Measurements from ENCODE around the gene HIKESHI. TPM values are rescaled to one million over a fixed set of nuclear protein-coding genes. Genes with fewer than 3 reads are reported as not detected.
"Not testable (repeated sequence)": the region's sequence is repeated elsewhere in the genome, so short reads cannot be mapped to it uniquely, and the experiment has no call there.

The HIKESHI gene
- total RNA-seq, 2 experiments from 2014 or later, result 52.9 to 57.0 TPM

- Mint-ChIP-seq H3K36me3 (peaks cover 63% of the 10 kb centered on the region), H3K27ac (no peak overlapping the region), H3K4me3 (no peak overlapping the region), H3K27me3 (no peaks in the 10 kb centered on the region), H3K9me3 (peaks cover 2% of the 10 kb centered on the region), H3K4me1 (peaks cover 22% of the 10 kb centered on the region)
- DNase-seq, result no peak
Observed at GRCh38 chr11:86341382-86341781, 39.3 kb downstream of the HIKESHI start.

- Mint-ChIP-seq H3K27me3 (no peaks in the 10 kb centered on the region), H3K4me3 (no peak overlapping the region), H3K27ac (no peak overlapping the region), H3K4me1 (peaks cover 21% of the 10 kb centered on the region), H3K36me3 (peaks cover 23% of the 10 kb centered on the region), H3K9me3 (no peaks in the 10 kb centered on the region)
- no peak for DNase-seq
Observed at GRCh38 chr11:86346513-86346912, 44.5 kb downstream of the HIKESHI start.

- no peak overlapping the region for H3K27ac Mint-ChIP-seq
- no peak overlapping the region for H3K4me3 Mint-ChIP-seq
- no peaks in the 10 kb centered on the region for H3K4me1 Mint-ChIP-seq
- H3K27me3 Mint-ChIP-seq, result no peaks in the 10 kb centered on the region
- H3K36me3 Mint-ChIP-seq, result peaks cover 3% of the 10 kb centered on the region
- no peaks in the 10 kb centered on the region for H3K9me3 Mint-ChIP-seq
- no peak for DNase-seq
Observed at GRCh38 chr11:86355256-86355655, 53.2 kb downstream of the HIKESHI start.

- H3K36me3 Mint-ChIP-seq, H3K9me3 Mint-ChIP-seq, DNase-seq, H3K4me3 Mint-ChIP-seq, H3K4me1 Mint-ChIP-seq, H3K27me3 Mint-ChIP-seq, H3K27ac Mint-ChIP-seq: not testable (repeated sequence)
Observed at GRCh38 chr11:86357412-86357811, 55.4 kb downstream of the HIKESHI start.

- no peaks in the 10 kb centered on the region for H3K27me3 Mint-ChIP-seq
- no peak overlapping the region for H3K27ac Mint-ChIP-seq
- H3K4me1 Mint-ChIP-seq, result no peaks in the 10 kb centered on the region
- peaks cover 6% of the 10 kb centered on the region for H3K9me3 Mint-ChIP-seq
- DNase-seq, result no peak
- H3K36me3 Mint-ChIP-seq, result no peaks in the 10 kb centered on the region
- H3K4me3 Mint-ChIP-seq, result no peak overlapping the region
Observed at GRCh38 chr11:86358720-86359119, 56.7 kb downstream of the HIKESHI start.

GRCh38 chr11:86360775-86361395 lies 58.8 kb downstream of the HIKESHI start:
- Mint-ChIP-seq H3K27ac (no peak overlapping the region), H3K36me3 (no peaks in the 10 kb centered on the region), H3K4me1 (no peaks in the 10 kb centered on the region), H3K4me3 (no peak overlapping the region), H3K27me3 (no peaks in the 10 kb centered on the region), H3K9me3 (peaks cover 11% of the 10 kb centered on the region)
- DNase-seq, result no peak

GRCh38 chr11:86363424-86363823 lies 61.4 kb downstream of the HIKESHI start:
- H3K27ac Mint-ChIP-seq, result no peak overlapping the region

GRCh38 chr11:86365546-86365945 lies 63.5 kb downstream of the HIKESHI start:
- no peak overlapping the region for H3K4me3 Mint-ChIP-seq

More at GRCh38 chr11:86363424-86363823, 61.4 kb downstream of the HIKESHI start:
- Mint-ChIP-seq H3K9me3 (peaks cover 11% of the 10 kb centered on the region), H3K27me3 (no peaks in the 10 kb centered on the region), H3K36me3 (no peaks in the 10 kb centered on the region), H3K4me3 (no peak overlapping the region), H3K4me1 (no peaks in the 10 kb centered on the region)
- no peak for DNase-seq

GRCh38 chr11:86369668-86370067 lies 67.6 kb downstream of the HIKESHI start:
- no peak overlapping the region for H3K4me3 Mint-ChIP-seq
- H3K4me1 Mint-ChIP-seq, result peaks cover 3% of the 10 kb centered on the region
- no peak for DNase-seq
- peaks cover 2% of the 10 kb centered on the region for H3K36me3 Mint-ChIP-seq
- H3K27ac Mint-ChIP-seq, result no peak overlapping the region
- no peaks in the 10 kb centered on the region for H3K9me3 Mint-ChIP-seq
- peaks cover 10% of the 10 kb centered on the region for H3K27me3 Mint-ChIP-seq

More at GRCh38 chr11:86365546-86365945, 63.5 kb downstream of the HIKESHI start:
- Mint-ChIP-seq H3K27ac (no peak overlapping the region), H3K9me3 (peaks cover 11% of the 10 kb centered on the region), H3K4me1 (no peaks in the 10 kb centered on the region), H3K36me3 (no peaks in the 10 kb centered on the region), H3K27me3 (no peaks in the 10 kb centered on the region)
- DNase-seq, result no peak

- Mint-ChIP-seq H3K4me3 (no peak overlapping the region), H3K9me3 (no peaks in the 10 kb centered on the region), H3K4me1 (peaks cover 3% of the 10 kb centered on the region), H3K36me3 (peaks cover 2% of the 10 kb centered on the region), H3K27me3 (peaks cover 12% of the 10 kb centered on the region), H3K27ac (no peak overlapping the region)
- DNase-seq, result no peak
Observed at GRCh38 chr11:86370171-86370570, 68.1 kb downstream of the HIKESHI start.

GRCh38 chr11:86370922-86371594 lies 69.0 kb downstream of the HIKESHI start:
- Mint-ChIP-seq H3K27ac (no peak overlapping the region), H3K27me3 (peaks cover 12% of the 10 kb centered on the region)

GRCh38 chr11:86372041-86372440 lies 70.0 kb downstream of the HIKESHI start:
- Mint-ChIP-seq H3K36me3 (peaks cover 2% of the 10 kb centered on the region), H3K9me3 (peaks cover 2% of the 10 kb centered on the region), H3K27ac (no peak overlapping the region), H3K4me3 (no peak overlapping the region), H3K4me1 (peaks cover 3% of the 10 kb centered on the region), H3K27me3 (peaks cover 12% of the 10 kb centered on the region)
- no peak for DNase-seq

More at GRCh38 chr11:86370922-86371594, 69.0 kb downstream of the HIKESHI start:
- H3K9me3 Mint-ChIP-seq, result peaks cover 2% of the 10 kb centered on the region
- H3K4me1 Mint-ChIP-seq, result peaks cover 3% of the 10 kb centered on the region
- H3K36me3 Mint-ChIP-seq, result peaks cover 2% of the 10 kb centered on the region
- H3K4me3 Mint-ChIP-seq, result no peak overlapping the region
- no peak for DNase-seq

- H3K4me1 Mint-ChIP-seq, result peaks cover 3% of the 10 kb centered on the region
- no peak overlapping the region for H3K4me3 Mint-ChIP-seq
- no peak for DNase-seq
- peaks cover 17% of the 10 kb centered on the region for H3K27me3 Mint-ChIP-seq
- no peak overlapping the region for H3K27ac Mint-ChIP-seq
- peaks cover 2% of the 10 kb centered on the region for H3K9me3 Mint-ChIP-seq
- peaks cover 2% of the 10 kb centered on the region for H3K36me3 Mint-ChIP-seq
Observed at GRCh38 chr11:86372586-86372985, 70.5 kb downstream of the HIKESHI start.

- Mint-ChIP-seq H3K9me3 (peaks cover 2% of the 10 kb centered on the region), H3K36me3 (peaks cover 2% of the 10 kb centered on the region), H3K27ac (no peak overlapping the region), H3K4me1 (peaks cover 3% of the 10 kb centered on the region), H3K4me3 (no peak overlapping the region), H3K27me3 (peaks cover 19% of the 10 kb centered on the region)
- DNase-seq, result no peak
Observed at GRCh38 chr11:86374069-86374468, 72.0 kb downstream of the HIKESHI start.

- H3K4me1 Mint-ChIP-seq, result peaks cover 3% of the 10 kb centered on the region
- H3K27me3 Mint-ChIP-seq, result peaks cover 19% of the 10 kb centered on the region
- no peak within 1 kb of the TSS for H3K4me3 Mint-ChIP-seq
- H3K36me3 Mint-ChIP-seq, result peaks cover 2% of the 10 kb centered on the region
- DNase-seq, result no peak
- H3K9me3 Mint-ChIP-seq, result peaks cover 2% of the 10 kb centered on the region
- no peak within 1 kb of the TSS for H3K27ac Mint-ChIP-seq
Observed at GRCh38 chr11:86374586-86374985, 72.5 kb downstream of the HIKESHI start, which contains the start of gene CCDC81. TSS of gene CCDC81 (plus strand) at chr11:86374887. CDS start at chr11:86375164, 277 bp downstream.

GRCh38 chr11:86377972-86378371 lies 75.9 kb downstream of the HIKESHI start:
- Mint-ChIP-seq H3K27ac (no peak overlapping the region), H3K4me3 (no peak overlapping the region), H3K9me3 (peaks cover 2% of the 10 kb centered on the region), H3K4me1 (no peaks in the 10 kb centered on the region), H3K36me3 (no peaks in the 10 kb centered on the region), H3K27me3 (peaks cover 19% of the 10 kb centered on the region)
- DNase-seq, result no peak
